IMR-90 (cell line): ENCODE results near the gene AHCYL1. TPM values are rescaled to one million over a fixed set of nuclear protein-coding genes. Genes with fewer than 3 reads are reported as not detected.

Experiments used
- ATAC-seq: fragments of 200-7000 bp; cut with Tn5 transposase; 2 replicates; pipeline ENCODE4 v1.9.1; 2020; ENCODE audit warnings: low read depth, mild to moderate bottlenecking, moderate library complexity
- BruUV-seq: library from RNA; stranded (reverse); fragments of 400-500 nt; replicated peaks from 2 replicates; lab custom pipeline; 2021; lab: Mats Ljungman, UMichigan
- CTCF ChIA-PET: fragments of 300-600 bp; formaldehyde crosslinking; extraction: SDS; loops from one replicate; lab custom pipeline; 2021; ENCODE audit warnings: antibody characterized with exemption; lab: Yijun Ruan, JAX
- POLR2A ChIA-PET: fragments of 300-600 bp; sonication (Branson Sonifier 250); formaldehyde crosslinking; loops from one replicate; lab custom pipeline; 2022; ENCODE audit warnings: antibody characterized with exemption; ENCODE audit not compliant: unreplicated experiment; lab: Charles Lee
- DNase-seq: peaks from one replicate; pipeline ENCODE4 v3.0.0; 2013
- H2AFZ ChIP-seq: replicated peaks from 2 replicates; pipeline ENCODE3; 2013; ENCODE audit warnings: low read length, mild to moderate bottlenecking; ENCODE audit not compliant: poor library complexity
- H2AK5ac ChIP-seq: 2 replicates; pipeline ENCODE4 v1.6.1; 2013; ENCODE audit warnings: low read depth, low read length, inconsistent platforms
- H2AK9ac ChIP-seq: replicated peaks from 2 replicates; pipeline ENCODE3; 2013; ENCODE audit warnings: mild to moderate bottlenecking, low read depth, low read length, moderate library complexity; ENCODE audit not compliant: poor library complexity
- H2BK120ac ChIP-seq: 2 replicates; pipeline ENCODE4 v1.6.1; 2013; ENCODE audit warnings: low read depth, low read length, inconsistent platforms
- H2BK15ac ChIP-seq: 3 replicates; pipeline ENCODE4 v1.6.1; 2013; ENCODE audit warnings: low read depth, low read length, inconsistent platforms
- H2BK20ac ChIP-seq: 2 replicates; pipeline ENCODE4 v1.6.1; 2013; ENCODE audit warnings: low read depth, mild to moderate bottlenecking, inconsistent platforms, low read length, moderate library complexity
- H2BK5ac ChIP-seq: 2 replicates; pipeline ENCODE4 v1.6.1; 2013; ENCODE audit warnings: mild to moderate bottlenecking, low read depth, low read length, inconsistent platforms; ENCODE audit not compliant: poor library complexity, severe bottlenecking
- H3K14ac ChIP-seq: replicated peaks from 2 replicates; pipeline ENCODE4 v1.6.1; 2013; ENCODE audit warnings: low read depth, low read length, inconsistent platforms
- H3K18ac ChIP-seq: 2 replicates; pipeline ENCODE4 v1.6.1; 2013; ENCODE audit warnings: low read depth, low read length, control low read depth
- H3K23ac ChIP-seq: 2 replicates; pipeline ENCODE4 v1.6.1; 2013; ENCODE audit warnings: low read depth, low read length, inconsistent platforms
- H3K27ac ChIP-seq: 2 replicates; pipeline ENCODE4 v1.5.1; 2013; ENCODE audit warnings: mild to moderate bottlenecking, control low read depth, low read length; ENCODE audit not compliant: insufficient read depth
- H3K27me3 ChIP-seq: 2 replicates; pipeline ENCODE4 v1.6.1; 2013; ENCODE audit warnings: low read length; ENCODE audit not compliant: control insufficient read depth, insufficient read depth
- H3K36me3 ChIP-seq: 2 replicates; pipeline ENCODE4 v1.6.1; 2013; ENCODE audit warnings: low read length, mixed read lengths; ENCODE audit not compliant: control insufficient read depth, insufficient read depth
- H3K4ac ChIP-seq: 2 replicates; pipeline ENCODE4 v1.6.1; 2013; ENCODE audit warnings: low read depth, low read length, inconsistent platforms
- H3K4me1 ChIP-seq: 2 replicates; pipeline ENCODE4 v1.6.1; 2013; ENCODE audit warnings: low read length, mixed read lengths; ENCODE audit not compliant: control insufficient read depth, insufficient read depth
- H3K4me2 ChIP-seq: 2 replicates; pipeline ENCODE4 v1.6.1; 2013; ENCODE audit warnings: low read depth, mild to moderate bottlenecking, control low read depth, low read length, moderate library complexity
- H3K4me3 ChIP-seq: 2 replicates; pipeline ENCODE4 v1.5.1; 2013; ENCODE audit warnings: low read depth, mild to moderate bottlenecking, control low read depth, low read length, moderate library complexity; ENCODE audit not compliant: insufficient read depth
- H3K56ac ChIP-seq: 2 replicates; pipeline ENCODE4 v1.6.1; 2013; ENCODE audit warnings: low read length, inconsistent platforms; ENCODE audit not compliant: insufficient read depth; ENCODE audit errors: extremely low read depth
- H3K79me1 ChIP-seq, 2 experiments: 2 replicates each; pipeline ENCODE4 v1.6.1; 2013; ENCODE audit warnings: low read length in 2 of 2, inconsistent platforms in 1 of 2, low read depth in 1 of 2
- H3K9ac ChIP-seq: 2 replicates; pipeline ENCODE4 v1.6.1; 2013; ENCODE audit warnings: low read depth, low read length, control low read depth
- H3K9me1 ChIP-seq: 2 replicates; pipeline ENCODE4 v1.6.1; 2013; ENCODE audit warnings: low read length, inconsistent platforms; ENCODE audit not compliant: insufficient read depth
- H3K9me3 ChIP-seq: 2 replicates; pipeline ENCODE4 v1.6.1; 2013; ENCODE audit warnings: low read length; ENCODE audit not compliant: control insufficient read depth, insufficient read depth
- H4K20me1 ChIP-seq: 2 replicates; pipeline ENCODE4 v1.6.1; 2013; ENCODE audit warnings: low read length, inconsistent platforms; ENCODE audit not compliant: insufficient read depth
- H4K5ac ChIP-seq: 2 replicates; pipeline ENCODE4 v1.6.1; 2013; ENCODE audit warnings: mild to moderate bottlenecking, low read depth, low read length, control low read depth
- H4K8ac ChIP-seq, 2 experiments: 2 replicates each; pipeline ENCODE4 v1.6.1; 2013; ENCODE audit warnings: low read depth in 2 of 2, low read length in 2 of 2, control low read depth in 1 of 2, inconsistent platforms in 1 of 2
- H4K91ac ChIP-seq: 2 replicates; pipeline ENCODE4 v1.6.1; 2013; ENCODE audit warnings: low read depth, low read length, inconsistent platforms; ENCODE audit not compliant: insufficient read depth
- BHLHE40 ChIP-seq: fragments of 150-350 bp; IDR thresholded peaks from 2 replicates; pipeline ENCODE4 v1.6.1; 2016; ENCODE audit warnings: mild to moderate bottlenecking, low read depth, low read length
- CEBPB ChIP-seq: IDR thresholded peaks from 2 replicates; pipeline ENCODE4 v1.6.1; 2012; ENCODE audit warnings: low read depth, low read length, improper control_type of control experiment
- CHD1 ChIP-seq: IDR thresholded peaks from 2 replicates; pipeline ENCODE4 v1.6.1; 2012; ENCODE audit warnings: low read depth, low read length, improper control_type of control experiment
- FOS ChIP-seq: fragments of 150-350 bp; IDR thresholded peaks from 2 replicates; pipeline ENCODE4 v1.6.1; 2016; ENCODE audit warnings: low read depth, low read length
- MAFK ChIP-seq: IDR thresholded peaks from 2 replicates; pipeline ENCODE4 v1.6.1; 2012; ENCODE audit warnings: low read depth, low read length, improper control_type of control experiment
- NFE2L2 ChIP-seq: fragments of 150-350 bp; IDR thresholded peaks from 2 replicates; pipeline ENCODE4 v1.6.1; 2016; ENCODE audit warnings: low read depth, mild to moderate bottlenecking, low read length
- RFX5 ChIP-seq: IDR thresholded peaks from 2 replicates; pipeline ENCODE4 v1.8.0; 2012; ENCODE audit warnings: low read depth, mild to moderate bottlenecking, low read length, moderate library complexity
- WGBS, 2 experiments: methylation state at CpG; one replicate each; pipeline versions ENCODE4 v1.1.5 to v1.1.7; 2013; ENCODE audit warnings: missing lambda C conversion rate in 2 of 2; ENCODE audit not compliant: insufficient read length in 1 of 2; ENCODE audit errors: extremely low coverage in 2 of 2; 5-methylcytosine and 5-hydroxymethylcytosine counted together
- dilution Hi-C: fragments of 300-500 bp; cut with HindIII; formaldehyde crosslinking; loops from one replicate; pipeline ENCODE4 v1.14.3; 2018; ENCODE audit warnings: low sequenced_read_pairs; ENCODE audit not compliant: unreplicated experiment
- in situ Hi-C: fragments of 300-500 bp; cut with MboI; formaldehyde crosslinking; loops from 3 replicates; pipeline ENCODE4 v1.14.3; 2019; ENCODE audit warnings: low sequenced_read_pairs, inconsistent platforms, mixed read lengths
- intact Hi-C: fragments of 100-400 bp; cut with micrococcal nuclease; formaldehyde crosslinking; loops from 2 replicates; pipeline ENCODE4 v1.10.0; 2022
- polyA plus RNA-seq, 3 experiments: library from polyadenylated mRNA; depleted of rRNA; stranded (reverse); fragments of >200 nt; gene quantifications; 2 replicates each; pipeline ENCODE4 v1.2.3, GENCODE V29; 2012; ENCODE audit warnings: low replicate concordance in 1 of 3
- total RNA-seq: library from RNA; depleted of rRNA; stranded (reverse); fragments of >200 nt; gene quantifications from 2 replicates; pipeline ENCODE4 v1.2.3, GENCODE V29; 2012

AHCYL1 gene
- total and polyA plus RNA-seq, 2 of the 4 experiments (the other 2 are of a cell fraction): 75.1 to 76.0 TPM

GRCh38 chr1:110047463-110047862 is 62.9 kb downstream of the AHCYL1 start:
- BruUV-seq: no TSS peak
- Histone ChIP-seq H4K8ac (no peak overlapping the region), H2AK5ac (no peak overlapping the region), H3K4me2 (no peak overlapping the region), H3K9me1 (peaks cover 6% of the 10 kb centered on the region), H3K9ac (no peak overlapping the region), H4K20me1 (0 out of 2 replicates have a peak, but pooled peaks cover 14% of the 10 kb centered on the region), H2BK15ac (no peak overlapping the region), H2BK5ac (no peak overlapping the region), H2AK9ac (no peak overlapping the region), H3K36me3 (peaks cover 77% of the 10 kb centered on the region), H3K23ac (no peak overlapping the region), H3K4me1 (peaks cover 12% of the 10 kb centered on the region), H3K14ac (no peak overlapping the region), H3K27me3 (no peaks in the 10 kb centered on the region), H3K79me1 (peaks cover 0 to 10% of the 10 kb centered on the region in 2 experiments; a peak in 2 of 4 replicates), H2BK120ac (no peak overlapping the region), H3K9me3 (no peaks in the 10 kb centered on the region), H3K27ac (no peak overlapping the region), H4K5ac (no peak overlapping the region), H3K4me3 (no peak overlapping the region), H2AFZ (no peak overlapping the region), H4K91ac (no peak overlapping the region), H3K18ac (no peak overlapping the region), H3K4ac (no peak overlapping the region), H2BK20ac (no peak overlapping the region), H3K56ac (no peak overlapping the region)
- WGBS, 2 experiments: 71% methylated on average over 1 of the region's 3 CpGs; no CpG with 5 or more reads in 1 of the 2 experiments
- ATAC-seq: no peak
- in situ Hi-C loops: loop anchor here (10.0 kb wide), 1 partner anchor 417 kb away; no protein-coding TSS in a partner anchor
- ChIA-PET CTCF (no interaction called here), POLR2A (no interaction called here)
- TF ChIP-seq MAFK: no peak
- TF ChIP-seq RFX5: no peak
- no peak for TF ChIP-seq FOS
- TF ChIP-seq CHD1: no peak
- TF ChIP-seq CEBPB: no peak
- no peak for TF ChIP-seq NFE2L2
- TF ChIP-seq BHLHE40: no peak
- intact Hi-C loops: no loop called here
- dilution Hi-C loops: no loop called here
- DNase-seq: no peak
